ENCODE results near the gene MESP1.

GRCh38 chr15:89750560-89751542 is at the start of gene MESP1:
- TF ChIP-seq POLR2A (IDR thresholded peaks at IDR 0.05): peak in 1 of 2 donors; percentile 78
- TF ChIP-seq, protein P1, sequence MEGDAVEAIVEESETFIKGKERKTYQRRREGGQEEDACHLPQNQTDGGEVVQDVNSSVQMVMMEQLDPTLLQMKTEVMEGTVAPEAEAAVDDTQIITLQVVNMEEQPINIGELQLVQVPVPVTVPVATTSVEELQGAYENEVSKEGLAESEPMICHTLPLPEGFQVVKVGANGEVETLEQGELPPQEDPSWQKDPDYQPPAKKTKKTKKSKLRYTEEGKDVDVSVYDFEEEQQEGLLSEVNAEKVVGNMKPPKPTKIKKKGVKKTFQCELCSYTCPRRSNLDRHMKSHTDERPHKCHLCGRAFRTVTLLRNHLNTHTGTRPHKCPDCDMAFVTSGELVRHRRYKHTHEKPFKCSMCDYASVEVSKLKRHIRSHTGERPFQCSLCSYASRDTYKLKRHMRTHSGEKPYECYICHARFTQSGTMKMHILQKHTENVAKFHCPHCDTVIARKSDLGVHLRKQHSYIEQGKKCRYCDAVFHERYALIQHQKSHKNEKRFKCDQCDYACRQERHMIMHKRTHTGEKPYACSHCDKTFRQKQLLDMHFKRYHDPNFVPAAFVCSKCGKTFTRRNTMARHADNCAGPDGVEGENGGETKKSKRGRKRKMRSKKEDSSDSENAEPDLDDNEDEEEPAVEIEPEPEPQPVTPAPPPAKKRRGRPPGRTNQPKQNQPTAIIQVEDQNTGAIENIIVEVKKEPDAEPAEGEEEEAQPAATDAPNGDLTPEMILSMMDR (IDR thresholded peaks at IDR 0.05): peak; percentile 51 to 93 (median 71)
